NCI-H2107 treated with DMSO at 0.1 percent for 48 hours (cell line): Measurements from ENCODE around the gene PRDM2.

Experiments
- DNase-seq: peaks from one replicate; lab custom pipeline; 2025; ENCODE audit not compliant: unreplicated experiment; lab: John Stamatoyannopoulos, UW

Gene PRDM2

GRCh38 chr1:13788795-13789194 lies 88.8 kb downstream of the PRDM2 start:
- DNase-seq: no peak

- no peak for DNase-seq
Measured at GRCh38 chr1:13790290-13791030, 90.5 kb downstream of the PRDM2 start.

- DNase-seq: no peak
Measured at GRCh38 chr1:13792419-13792818, 92.4 kb downstream of the PRDM2 start.

- DNase-seq: no peak
Measured at GRCh38 chr1:13793088-13793730, 93.2 kb downstream of the PRDM2 start.

- no peak for DNase-seq
Measured at GRCh38 chr1:13794231-13795187, 94.5 kb downstream of the PRDM2 start.

- DNase-seq: peak; percentile 46
Measured at GRCh38 chr1:13797397-13797796, 97.4 kb downstream of the PRDM2 start.

GRCh38 chr1:13798120-13798519 lies 98.1 kb downstream of the PRDM2 start:
- DNase-seq: no peak

- no peak for DNase-seq
Measured at GRCh38 chr1:13799502-13800283, 99.7 kb downstream of the PRDM2 start.

- no peak for DNase-seq
Measured at GRCh38 chr1:13801232-13801631, 101.2 kb downstream of the PRDM2 start.

GRCh38 chr1:13801655-13802486 lies 101.9 kb downstream of the PRDM2 start:
- no peak for DNase-seq

GRCh38 chr1:13802782-13803545 lies 103.0 kb downstream of the PRDM2 start:
- no peak for DNase-seq

- no peak for DNase-seq
Measured at GRCh38 chr1:13803546-13804239, 103.7 kb downstream of the PRDM2 start.

- no peak for DNase-seq
Measured at GRCh38 chr1:13804240-13804633, 104.2 kb downstream of the PRDM2 start.

GRCh38 chr1:13805431-13805830 lies 105.4 kb downstream of the PRDM2 start:
- DNase-seq: no peak

GRCh38 chr1:13806108-13806507 lies 106.1 kb downstream of the PRDM2 start:
- no peak for DNase-seq

GRCh38 chr1:13807209-13807608 lies 107.2 kb downstream of the PRDM2 start:
- DNase-seq: no peak

- DNase-seq: no peak
Measured at GRCh38 chr1:13808729-13809131, 108.7 kb downstream of the PRDM2 start.

- no peak for DNase-seq
Measured at GRCh38 chr1:13809461-13810159, 109.6 kb downstream of the PRDM2 start.
